HCT116 (cell line): ENCODE data around the gene KDM7A. TPM values are rescaled to one million over a fixed set of nuclear protein-coding genes. Genes with fewer than 3 reads are reported as not detected.

Experiments used
- ATAC-seq: fragments of 200-7000 bp; cut with Tn5 transposase; 2 replicates; pipeline ENCODE4 v1.9.1; 2020; ENCODE audit warnings: mild to moderate bottlenecking, moderate library complexity
- BruUV-seq: library from RNA; stranded (reverse); fragments of 400-500 nt; replicated peaks from 2 replicates; lab custom pipeline; 2021; lab: Mats Ljungman, UMichigan
- CTCF ChIA-PET: fragments of 300-600 bp; sonication (Branson Sonifier 250); formaldehyde crosslinking; loops from one replicate; lab custom pipeline; 2021; ENCODE audit warnings: antibody characterized with exemption; lab: Charles Lee
- POLR2A ChIA-PET: fragments of 300-600, 350-600 bp; sonication (Branson Sonifier 250); formaldehyde crosslinking; loops from one replicate; lab custom pipeline; 2021; ENCODE audit warnings: antibody characterized with exemption; lab: Charles Lee
- RAD21 ChIA-PET, 2 experiments: fragments of 300-600 bp; sonication (Branson Sonifier 250); formaldehyde crosslinking; loops; one replicate each; lab custom pipeline; 2023; ENCODE audit warnings: low total read pairs in 2 of 2; ENCODE audit not compliant: uncharacterized antibody in 2 of 2, unreplicated experiment in 2 of 2, low non-redundant PET in 1 of 2; lab: Charles Lee
- DNase-seq: peaks from one replicate; pipeline ENCODE4 v3.0.0-alpha.2; 2010; ENCODE audit warnings: low read depth, low spot score
- H2AFZ ChIP-seq: fragments of 200-600 bp; shearing (Covaris generic), sonication (generic); 2 replicates; pipeline ENCODE4 v1.6.1; 2017; ENCODE audit warnings: low read depth, mixed run types, mixed read lengths, antibody characterized with exemption, low read length; ENCODE audit not compliant: poor library complexity, severe bottlenecking
- H3K27ac ChIP-seq: 2 replicates; pipeline ENCODE4 v1.5.1; 2012; ENCODE audit warnings: low read depth, low read length
- H3K27me3 ChIP-seq: fragments of 200-600 bp; sonication (generic); 2 replicates; pipeline ENCODE4 v1.6.1; 2016; ENCODE audit warnings: mixed run types, low read length, mixed read lengths; ENCODE audit not compliant: insufficient read depth
- H3K36me3 ChIP-seq, 2 experiments: fragments of 200-500 bp in 1 of 2; fragments of 200-600 bp in 1 of 2; sonication (Bioruptor generic) in 1 of 2; sonication (generic) in 1 of 2; 2 replicates each; pipeline versions ENCODE4 v1.5.1 to v1.6.1; 2014 to 2016; ENCODE audit warnings: low read length in 2 of 2, inconsistent platforms in 1 of 2, mixed read lengths in 1 of 2, mixed run types in 1 of 2; ENCODE audit not compliant: insufficient read depth in 2 of 2, control insufficient read depth in 1 of 2
- H3K4me1 ChIP-seq, 2 experiments: fragments of 200-600 bp in 1 of 2; sonication (generic) in 1 of 2; 2 replicates each; pipeline versions ENCODE4 v1.5.1 to v1.6.1; 2012 to 2017; ENCODE audit warnings: low read length in 2 of 2, inconsistent platforms in 1 of 2, mild to moderate bottlenecking in 1 of 2, mixed read lengths in 1 of 2, mixed run types in 1 of 2, moderate library complexity in 1 of 2; ENCODE audit not compliant: insufficient read depth in 2 of 2, control insufficient read depth in 1 of 2
- H3K4me2 ChIP-seq: fragments of 200-600 bp; sonication (generic); 2 replicates; pipeline ENCODE4 v1.6.1; 2017; ENCODE audit warnings: mixed run types, low read length, mixed read lengths
- H3K4me3 ChIP-seq, 2 experiments: fragments of 200-600 bp in 1 of 2; sonication (generic) in 1 of 2; replicated peaks in 1 of 2; 2 replicates each; pipeline ENCODE4 v1.5.1; 2011 to 2016; ENCODE audit warnings: low read length in 2 of 2, control low read depth in 1 of 2, low read depth in 1 of 2, mild to moderate bottlenecking in 1 of 2, mixed read lengths in 1 of 2, mixed run types in 1 of 2
- H3K79me2 ChIP-seq: fragments of 200-600 bp; sonication (generic); 2 replicates; pipeline ENCODE4 v1.6.1; 2017; ENCODE audit warnings: mild to moderate bottlenecking, mixed run types, low read length, moderate library complexity, mixed read lengths; ENCODE audit not compliant: insufficient read depth
- H3K9ac ChIP-seq: fragments of 200-600 bp; sonication (generic); 2 replicates; pipeline ENCODE4 v1.6.1; 2016; ENCODE audit warnings: low read length, mixed read lengths
- H3K9me2 ChIP-seq: fragments of 200-600 bp; sonication (generic), shearing (Covaris generic); 2 replicates; pipeline ENCODE4 v1.6.1; 2017; ENCODE audit warnings: mixed run types, mild to moderate bottlenecking, moderate library complexity; ENCODE audit not compliant: insufficient read depth
- H3K9me3 ChIP-seq, 2 experiments: fragments of 200-500 bp in 1 of 2; fragments of 200-600 bp in 1 of 2; sonication (Bioruptor generic) in 1 of 2; sonication (generic) in 1 of 2; 2 replicates each; pipeline ENCODE4 v1.6.1; 2014 to 2017; ENCODE audit warnings: low read length in 2 of 2, mixed read lengths in 2 of 2, inconsistent platforms in 1 of 2, low read depth in 1 of 2, mild to moderate bottlenecking in 1 of 2, mixed run types in 1 of 2, moderate library complexity in 1 of 2; ENCODE audit not compliant: control insufficient read depth in 1 of 2, insufficient read depth in 1 of 2
- H4K20me1 ChIP-seq: fragments of 200-600 bp; sonication (generic), shearing (Covaris generic); 2 replicates; pipeline ENCODE4 v1.6.1; 2017; ENCODE audit warnings: mixed run types, mild to moderate bottlenecking, moderate library complexity; ENCODE audit not compliant: insufficient read depth
- CBX3 ChIP-seq: IDR thresholded peaks from 2 replicates; pipeline ENCODE4 v1.6.1; 2012; ENCODE audit warnings: low read depth
- CEBPB ChIP-seq: IDR thresholded peaks from 2 replicates; pipeline ENCODE4 v1.6.1; 2012; ENCODE audit warnings: low read depth
- CTCF ChIP-seq, 3 experiments: fragments of 200-600 bp in 1 of 3; sonication (generic) in 1 of 3; IDR thresholded peaks in 2 of 3; conservative IDR thresholded peaks in 1 of 3; 2 replicates each; pipeline ENCODE4 v1.5.1; 2012 to 2017; ENCODE audit warnings: low read depth in 2 of 3, low read length in 2 of 3, antibody characterized with exemption in 1 of 3, borderline replicate concordance in 1 of 3, control low read depth in 1 of 3, mild to moderate bottlenecking in 1 of 3, mixed read lengths in 1 of 3, mixed run types in 1 of 3, moderate library complexity in 1 of 3; ENCODE audit not compliant: insufficient read depth in 1 of 3
- ELF1 ChIP-seq: IDR thresholded peaks from 2 replicates; pipeline ENCODE4 v1.6.1; 2012; ENCODE audit warnings: low read depth, borderline replicate concordance
- EZH2phosphoT487 ChIP-seq: fragments of 200-600 bp; IDR thresholded peaks from 2 replicates; pipeline ENCODE4 v1.6.1; 2018; ENCODE audit warnings: antibody characterized with exemption, borderline replicate concordance
- FOSL1 ChIP-seq: IDR thresholded peaks from 2 replicates; pipeline ENCODE4 v1.6.1; 2012; ENCODE audit warnings: low read depth
- JUND ChIP-seq: IDR thresholded peaks from 2 replicates; pipeline ENCODE4 v1.6.1; 2012
- MAX ChIP-seq: IDR thresholded peaks from 2 replicates; pipeline ENCODE4 v1.6.1; 2012
- POLR2AphosphoS5 ChIP-seq: IDR thresholded peaks from 2 replicates; pipeline ENCODE4 v1.6.1; 2011; ENCODE audit warnings: mild to moderate bottlenecking, low read depth, low read length, moderate library complexity
- RAD21 ChIP-seq: IDR thresholded peaks from 2 replicates; pipeline ENCODE4 v1.6.1; 2012; ENCODE audit warnings: low read depth, mild to moderate bottlenecking
- SIN3A ChIP-seq: IDR thresholded peaks from 2 replicates; pipeline ENCODE4 v1.6.1; 2012; ENCODE audit warnings: low read depth
- SP1 ChIP-seq: IDR thresholded peaks from 2 replicates; pipeline ENCODE4 v1.6.1; 2012; ENCODE audit warnings: low read depth
- TCF7L2 ChIP-seq: IDR thresholded peaks from 2 replicates; pipeline ENCODE4 v1.7.0; 2011; ENCODE audit warnings: borderline replicate concordance, inconsistent platforms; ENCODE audit not compliant: insufficient read depth, insufficient read length; ENCODE audit errors: extremely low read depth
- YY1 ChIP-seq: IDR thresholded peaks from 2 replicates; pipeline ENCODE4 v1.6.1; 2011; ENCODE audit warnings: low read length, low read depth, moderate library complexity, mild to moderate bottlenecking; ENCODE audit not compliant: insufficient replicate concordance; ENCODE audit errors: extremely low read depth
- ZFX ChIP-seq: fragments of 450-650 bp; IDR thresholded peaks from 2 replicates; pipeline ENCODE4 v1.6.1; 2017
- ZNF274 ChIP-seq: fragments of 200-500 bp; sonication (Bioruptor generic); IDR thresholded peaks from 2 replicates; pipeline ENCODE4 v1.6.1; 2014; ENCODE audit warnings: mild to moderate bottlenecking, low read depth, low read length, inconsistent platforms
- intact Hi-C: fragments of 100-400 bp; cut with micrococcal nuclease; formaldehyde crosslinking; loops from 2 replicates; pipeline ENCODE4 v1.10.0; 2022
- total RNA-seq: library from RNA; stranded (reverse); gene quantifications from one replicate; pipeline ENCODE4 v1.2.1, GENCODE V29; 2021; ENCODE audit not compliant: unreplicated experiment

The KDM7A gene
- total RNA-seq, 1 experiment from 2014 or later = 11.6 TPM

- no peak for ATAC-seq
- no peak overlapping the region for H3K4me3 ChIP-seq
- RAD21 ChIA-PET = no interaction called here
- no peak overlapping the region for H2AFZ ChIP-seq
- peaks cover 5% of the 10 kb centered on the region in 2 experiments; a peak in 2 of 4 replicates for H3K4me1 ChIP-seq
- intact Hi-C loops = loop anchor here (10.0 kb wide), 2 partner anchors 274 to 304 kb away; partner anchors contain the start of gene MKRN1
- no peak overlapping the region for H3K4me2 ChIP-seq
- no peak overlapping the region for H3K27ac ChIP-seq
- POLR2A ChIA-PET = no interaction called here
- H3K9me2 ChIP-seq = no peaks in the 10 kb centered on the region
- no peaks in the 10 kb centered on the region; the same call in 1 of the 2 replicates for H4K20me1 ChIP-seq
- BruUV-seq = no TSS peak
- H3K9ac ChIP-seq = no peak overlapping the region
- no peak for TF ChIP-seq POLR2AphosphoS5
- TF ChIP-seq ZFX = no peak
- no peak for TF ChIP-seq FOSL1
- TF ChIP-seq YY1 = no peak
- no peak for TF ChIP-seq SP1
- no peak for TF ChIP-seq RAD21
- no peak for TF ChIP-seq ZNF274
- TF ChIP-seq JUND = no peak
- TF ChIP-seq EZH2phosphoT487 = no peak
- TF ChIP-seq CEBPB = no peak
- no peak for TF ChIP-seq CTCF (IDR thresholded peaks at IDR 0.05 in 2 of 3, conservative IDR thresholded peaks at IDR 0.05 in 1 of 3; ENCODE audit: borderline replicate concordance in 1 of 3, insufficient read depth in 1 of 3, low read depth in 2 of 3, low read length in 2 of 3)
- TF ChIP-seq ELF1 = no peak
- TF ChIP-seq SIN3A = no peak
- TF ChIP-seq CBX3 = no peak
- TF ChIP-seq TCF7L2 = no peak
- TF ChIP-seq MAX = no peak
- no peaks in the 10 kb centered on the region for H3K79me2 ChIP-seq
- CTCF ChIA-PET = no interaction called here
- no peaks in the 10 kb centered on the region for H3K9me3 ChIP-seq
- no peaks in the 10 kb centered on the region for H3K27me3 ChIP-seq
- H3K36me3 ChIP-seq = no peaks in the 10 kb centered on the region
- no peak for DNase-seq
Observed at GRCh38 chr7:140170375-140170774, 6.4 kb downstream of the KDM7A start.
